GM12801 (cell line): ENCODE measurements around the gene RAB14.

Source experiments
- CTCF ChIP-seq: IDR thresholded peaks from one replicate; pipeline ENCODE4 v1.5.1; 2011; ENCODE audit warnings: control low read depth; ENCODE audit not compliant: insufficient read length; ENCODE audit errors: extremely low read depth

The RAB14 gene

GRCh38 chr9:121189006-121189405, 12.7 kb downstream of the RAB14 start:
- no peak for TF ChIP-seq CTCF

- no peak for TF ChIP-seq CTCF
Observed at GRCh38 chr9:121187636-121188305, 13.9 kb downstream of the RAB14 start.

- no peak for TF ChIP-seq CTCF
Observed at GRCh38 chr9:121185774-121186403, 15.8 kb downstream of the RAB14 start.

- no peak for TF ChIP-seq CTCF
Observed at GRCh38 chr9:121185178-121185745, 16.4 kb downstream of the RAB14 start.

GRCh38 chr9:121184463-121184862, 17.2 kb downstream of the RAB14 start:
- TF ChIP-seq CTCF, result no peak

- no peak for TF ChIP-seq CTCF
Observed at GRCh38 chr9:121183666-121184423, 17.8 kb downstream of the RAB14 start.

GRCh38 chr9:121182989-121183388, 18.7 kb downstream of the RAB14 start:
- no peak for TF ChIP-seq CTCF
